ENCODE measurements around the gene CASP10. TPM values are rescaled to one million over a fixed set of nuclear protein-coding genes. Genes with fewer than 3 reads are reported as not detected.

CASP10 gene
- total and polyA plus RNA-seq, 11 donors: 2.8 to 24.0 (median 5.4) TPM

DNA sequence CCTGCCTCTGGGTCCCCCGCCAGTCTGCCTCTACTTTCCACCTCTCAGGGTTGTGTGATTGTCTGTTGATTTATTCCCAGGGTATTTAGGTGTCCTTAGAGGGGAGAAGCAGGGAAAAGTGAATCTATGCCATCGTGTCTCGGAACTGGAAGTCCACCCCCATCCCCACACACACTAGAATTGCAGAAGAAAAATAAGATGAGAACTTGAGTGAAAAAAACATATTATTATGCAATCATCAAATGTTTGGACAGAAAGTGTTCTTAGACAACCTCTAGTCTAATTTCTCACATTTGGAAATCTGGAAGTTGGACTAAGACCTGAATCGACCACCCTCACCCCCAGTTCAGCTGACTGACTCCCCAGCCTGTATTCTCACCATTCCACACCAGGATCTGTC lies 63.3 kb downstream of the CASP10 start:
- no peak for ATAC-seq
- TF ChIP-seq, protein P1, sequence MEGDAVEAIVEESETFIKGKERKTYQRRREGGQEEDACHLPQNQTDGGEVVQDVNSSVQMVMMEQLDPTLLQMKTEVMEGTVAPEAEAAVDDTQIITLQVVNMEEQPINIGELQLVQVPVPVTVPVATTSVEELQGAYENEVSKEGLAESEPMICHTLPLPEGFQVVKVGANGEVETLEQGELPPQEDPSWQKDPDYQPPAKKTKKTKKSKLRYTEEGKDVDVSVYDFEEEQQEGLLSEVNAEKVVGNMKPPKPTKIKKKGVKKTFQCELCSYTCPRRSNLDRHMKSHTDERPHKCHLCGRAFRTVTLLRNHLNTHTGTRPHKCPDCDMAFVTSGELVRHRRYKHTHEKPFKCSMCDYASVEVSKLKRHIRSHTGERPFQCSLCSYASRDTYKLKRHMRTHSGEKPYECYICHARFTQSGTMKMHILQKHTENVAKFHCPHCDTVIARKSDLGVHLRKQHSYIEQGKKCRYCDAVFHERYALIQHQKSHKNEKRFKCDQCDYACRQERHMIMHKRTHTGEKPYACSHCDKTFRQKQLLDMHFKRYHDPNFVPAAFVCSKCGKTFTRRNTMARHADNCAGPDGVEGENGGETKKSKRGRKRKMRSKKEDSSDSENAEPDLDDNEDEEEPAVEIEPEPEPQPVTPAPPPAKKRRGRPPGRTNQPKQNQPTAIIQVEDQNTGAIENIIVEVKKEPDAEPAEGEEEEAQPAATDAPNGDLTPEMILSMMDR (IDR thresholded peaks at IDR 0.05): no peak
- TF ChIP-seq POLR2A (IDR thresholded peaks at IDR 0.05): no peak
- no peak for DNase-seq

DNA sequence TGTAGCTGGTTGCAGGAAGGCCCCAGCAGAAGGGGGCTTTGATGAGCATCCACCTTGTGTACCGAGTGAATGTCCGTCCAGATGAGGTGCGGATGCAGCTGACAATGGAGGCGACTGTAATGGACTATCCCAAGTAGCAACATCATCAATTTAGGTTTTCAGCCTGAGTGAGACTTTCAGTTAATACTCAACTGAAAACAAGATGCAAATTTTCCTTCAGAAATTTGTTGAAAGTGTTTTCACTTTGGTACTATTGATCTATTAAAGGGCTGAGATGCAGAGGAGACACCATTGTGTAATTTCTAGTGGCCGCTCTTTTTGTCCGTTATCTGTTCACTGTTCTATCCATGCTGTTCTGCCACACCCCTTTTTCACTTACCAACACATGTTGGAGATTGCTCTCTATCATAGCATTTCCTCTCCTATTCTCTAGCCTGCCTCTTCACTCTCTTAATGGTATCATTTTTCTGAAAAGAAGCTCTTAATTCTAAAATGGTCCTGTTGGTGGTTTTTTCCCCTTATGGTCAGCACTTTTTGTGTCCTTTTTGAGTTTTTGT lies 65.4 kb downstream of the CASP10 start:
- Histone ChIP-seq H3K9me3 (no peaks in the 10 kb centered on the region), H3K4me1 (peaks cover 0 to 18% (median 0%) of the 10 kb centered on the region in 12 donors), H3K36me3 (no peaks in the 10 kb centered on the region), H3K4me3 (no peak overlapping the region), H3K27ac (no peak overlapping the region), H3K27me3 (no peaks in the 10 kb centered on the region)
- no peak for ATAC-seq
- no peak for DNase-seq
- WGBS, 4 donors: 86 to 92% (median 90%) methylated on average over 6 of the region's 6 CpGs
- TF ChIP-seq POLR2A (IDR thresholded peaks at IDR 0.05): no peak
- TF ChIP-seq, protein P1 (IDR thresholded peaks at IDR 0.05): no peak
- intact Hi-C loops (cut with DNase I): loop anchor here in 1 of 10 donors (10.0 kb wide), 1 partner anchor 206 kb away; the partner anchor contains the start of genes STRADB and TRAK2

More for the DNA sequence above, 63.3 kb downstream of the CASP10 start:
- H3K27ac ChIP-seq: peak overlapping the region in 1 of 12 donors; percentile 61
- no peak overlapping the region for H3K4me3 ChIP-seq
- no peaks in the 10 kb centered on the region for H3K36me3 ChIP-seq
- peaks cover 0 to 17% (median 0%) of the 10 kb centered on the region in 12 donors for H3K4me1 ChIP-seq
- no peaks in the 10 kb centered on the region for H3K27me3 ChIP-seq
- intact Hi-C loops (cut with DNase I): loop anchor here in 1 of 10 donors (10.0 kb wide), 1 partner anchor 209 kb away; the partner anchor contains the start of genes STRADB and TRAK2
- 67 to 77% (median 70%) methylated on average over 4 of the region's 4 CpGs for WGBS, 4 donors
- peaks cover 0 to 9% (median 0%) of the 10 kb centered on the region in 12 donors for H3K9me3 ChIP-seq

DNA sequence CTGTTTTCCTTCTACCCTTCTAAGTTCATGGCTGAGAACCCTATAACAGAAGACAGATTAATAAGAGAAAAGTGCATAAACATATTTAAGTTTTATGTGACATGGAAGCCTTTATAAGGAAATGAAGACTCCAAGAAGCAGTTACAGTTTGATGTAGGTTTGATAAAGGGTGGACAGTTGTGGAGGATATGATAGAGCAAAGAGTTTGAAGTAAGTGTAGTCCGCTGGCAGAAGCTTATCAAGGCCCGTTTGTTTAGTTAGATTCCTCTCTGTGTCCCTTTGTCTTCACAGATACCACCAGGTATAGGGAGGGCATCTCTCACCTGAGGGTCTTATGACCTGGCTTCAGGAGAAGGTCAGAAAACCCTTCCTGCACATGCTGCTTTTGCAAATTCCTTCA lies 66.9 kb downstream of the CASP10 start:
- intact Hi-C loops (cut with DNase I): loop anchor here in 2 of 10 donors (10.0 kb wide), 2 partner anchors 205 to 215 kb away; partner anchors contain the start of genes STRADB (in 1 of the 2) and TRAK2 (in 1 of the 2)
- TF ChIP-seq POLR2A (IDR thresholded peaks at IDR 0.05): no peak
- TF ChIP-seq, protein P1 (IDR thresholded peaks at IDR 0.05): no peak
- Histone ChIP-seq H3K36me3 (no peaks in the 10 kb centered on the region), H3K4me3 (no peak overlapping the region), H3K9me3 (no peaks in the 10 kb centered on the region), H3K27me3 (no peaks in the 10 kb centered on the region), H3K4me1 (peaks cover 0 to 33% (median 0%) of the 10 kb centered on the region in 12 donors), H3K27ac (no peak overlapping the region)
- WGBS, 4 donors: 63 to 82% (median 82%) methylated on average over 2 of the region's 2 CpGs
- ATAC-seq (no peak), DNase-seq (no peak)

DNA sequence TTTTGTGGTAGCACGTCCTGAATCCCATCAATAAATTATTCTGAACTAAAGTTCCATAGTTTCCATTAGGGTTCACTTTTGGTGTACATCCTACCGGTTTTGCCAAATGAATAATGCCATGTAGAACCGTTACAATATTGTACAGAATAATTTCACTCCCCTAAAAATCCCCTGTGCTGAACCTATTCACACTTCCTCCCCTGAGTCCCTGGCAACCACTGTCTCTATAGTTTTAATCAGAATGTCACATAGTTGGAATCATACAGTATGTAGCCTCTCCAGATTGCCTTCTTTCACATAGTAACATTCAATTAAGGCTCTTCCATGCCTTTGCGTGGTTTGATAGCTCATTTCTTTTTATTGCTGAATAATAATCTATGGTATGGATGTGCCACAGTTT lies 67.8 kb downstream of the CASP10 start:
- peaks cover 0 to 32% (median 0%) of the 10 kb centered on the region in 12 donors for H3K4me1 ChIP-seq
- DNase-seq: no peak
- no peak for ATAC-seq
- H3K27me3 ChIP-seq: no peaks in the 10 kb centered on the region
- 92 to 94% (median 93%) methylated on average over 4 of the region's 4 CpGs for WGBS, 4 donors
- no peaks in the 10 kb centered on the region for H3K9me3 ChIP-seq
- H3K27ac ChIP-seq: no peak overlapping the region
- intact Hi-C loops (cut with DNase I): loop anchor here in 1 of 10 donors (10.0 kb wide), 1 partner anchor 214 kb away; no protein-coding TSS in a partner anchor
- H3K36me3 ChIP-seq: no peaks in the 10 kb centered on the region
- no peak for TF ChIP-seq POLR2A (IDR thresholded peaks at IDR 0.05)
- TF ChIP-seq, protein P1 (IDR thresholded peaks at IDR 0.05): no peak
- no peak overlapping the region for H3K4me3 ChIP-seq
